ENCODE measurements around the gene GAL3ST3.

Gene GAL3ST3

GRCh38 chr11:66007201-66007634 is 41.7 kb downstream of the GAL3ST3 start:
- no peaks in the 10 kb centered on the region for H3K9me3 Mint-ChIP-seq
- H3K27me3 Mint-ChIP-seq (ENCODE audit: low read depth): peaks cover 16% of the 10 kb centered on the region
- no peak for TF ChIP-seq CTCF (IDR thresholded peaks at IDR 0.05; ENCODE audit: unreplicated experiment in 3 of 3)
- no peak overlapping the region for H3K4me3 Mint-ChIP-seq
- H3K4me1 Mint-ChIP-seq: peaks cover 10% of the 10 kb centered on the region
- H3K36me3 Mint-ChIP-seq (ENCODE audit: low read depth): peaks cover 14% of the 10 kb centered on the region
- no peak overlapping the region for H3K27ac Mint-ChIP-seq

- Mint-ChIP-seq H3K4me3 (peak overlapping the region in 1 of 3 experiments; percentile 44), H3K27me3 (ENCODE audit: low read depth) (peaks cover 16% of the 10 kb centered on the region), H3K9me3 (no peaks in the 10 kb centered on the region), H3K36me3 (ENCODE audit: low read depth) (peaks cover 18% of the 10 kb centered on the region), H3K27ac (no peak overlapping the region), H3K4me1 (peaks cover 14% of the 10 kb centered on the region)
- TF ChIP-seq CTCF (IDR thresholded peaks at IDR 0.05; ENCODE audit: unreplicated experiment in 3 of 3): no peak
Observed at GRCh38 chr11:66006891-66007176, 42.1 kb downstream of the GAL3ST3 start.

- peaks cover 17% of the 10 kb centered on the region for H3K4me1 Mint-ChIP-seq
- no peak for TF ChIP-seq CTCF (IDR thresholded peaks at IDR 0.05; ENCODE audit: unreplicated experiment in 3 of 3)
Observed at GRCh38 chr11:66006134-66006890, 42.6 kb downstream of the GAL3ST3 start.

GRCh38 chr11:66004186-66004585 is 44.8 kb downstream of the GAL3ST3 start:
- Mint-ChIP-seq H3K9me3 (no peaks in the 10 kb centered on the region), H3K27me3 (ENCODE audit: low read depth) (no peaks in the 10 kb centered on the region), H3K27ac (peak overlapping the region in 1 of 3 experiments; percentile 48), H3K36me3 (ENCODE audit: low read depth) (peaks cover 31% of the 10 kb centered on the region), H3K4me1 (peaks cover 22% of the 10 kb centered on the region), H3K4me3 (peak overlapping the region; percentile 89 to 99 (median 93))
- no peak for TF ChIP-seq CTCF (IDR thresholded peaks at IDR 0.05; ENCODE audit: unreplicated experiment in 3 of 3)

More at GRCh38 chr11:66006134-66006890, 42.6 kb downstream of the GAL3ST3 start:
- Mint-ChIP-seq H3K27me3 (ENCODE audit: low read depth) (peaks cover 12% of the 10 kb centered on the region), H3K9me3 (no peaks in the 10 kb centered on the region), H3K4me3 (peak overlapping the region in 2 of 3 experiments; percentile 34 to 54), H3K36me3 (ENCODE audit: low read depth) (peaks cover 20% of the 10 kb centered on the region), H3K27ac (peak overlapping the region in 1 of 3 experiments; percentile 3)

GRCh38 chr11:66003291-66003690 is 45.7 kb downstream of the GAL3ST3 start:
- peaks cover 22% of the 10 kb centered on the region for H3K4me1 Mint-ChIP-seq
- no peaks in the 10 kb centered on the region for H3K27me3 Mint-ChIP-seq (ENCODE audit: low read depth)
- H3K27ac Mint-ChIP-seq: peak overlapping the region; percentile 87 to 99 (median 98)
- H3K36me3 Mint-ChIP-seq (ENCODE audit: low read depth): peaks cover 40% of the 10 kb centered on the region
- no peak for TF ChIP-seq CTCF (IDR thresholded peaks at IDR 0.05; ENCODE audit: unreplicated experiment in 3 of 3)
- H3K9me3 Mint-ChIP-seq: no peaks in the 10 kb centered on the region
- peak overlapping the region; percentile 89 to 99 (median 93) for H3K4me3 Mint-ChIP-seq
